Cardiac fibroblast (primary cell): ENCODE results near the gene FAM3C.
"Not testable (repeated sequence)": the region's sequence is repeated elsewhere in the genome, so short reads cannot be mapped to it uniquely, and the experiment has no call there.

Experiments used
- DNase-seq, 2 donors: peaks; one replicate each; pipeline versions ENCODE4 v3.0.0 to v3.0.0-alpha.2; 2010; ENCODE audit warnings: low read depth in 2 of 2
- H3K4me3 ChIP-seq, 2 donors: replicated peaks in 1 of 2; 1 replicate in 1 of 2; 2 replicates in 1 of 2; pipeline ENCODE4 v1.5.1; 2011; ENCODE audit warnings: low read depth in 2 of 2, low read length in 2 of 2, mild to moderate bottlenecking in 2 of 2, moderate library complexity in 1 of 2
- TF ChIP-seq, protein P1 (sequence below): IDR thresholded peaks from one replicate; pipeline ENCODE4 v1.5.1; 2011; ENCODE audit warnings: low read depth, mild to moderate bottlenecking, low read length, inconsistent platforms

FAM3C gene

DNA sequence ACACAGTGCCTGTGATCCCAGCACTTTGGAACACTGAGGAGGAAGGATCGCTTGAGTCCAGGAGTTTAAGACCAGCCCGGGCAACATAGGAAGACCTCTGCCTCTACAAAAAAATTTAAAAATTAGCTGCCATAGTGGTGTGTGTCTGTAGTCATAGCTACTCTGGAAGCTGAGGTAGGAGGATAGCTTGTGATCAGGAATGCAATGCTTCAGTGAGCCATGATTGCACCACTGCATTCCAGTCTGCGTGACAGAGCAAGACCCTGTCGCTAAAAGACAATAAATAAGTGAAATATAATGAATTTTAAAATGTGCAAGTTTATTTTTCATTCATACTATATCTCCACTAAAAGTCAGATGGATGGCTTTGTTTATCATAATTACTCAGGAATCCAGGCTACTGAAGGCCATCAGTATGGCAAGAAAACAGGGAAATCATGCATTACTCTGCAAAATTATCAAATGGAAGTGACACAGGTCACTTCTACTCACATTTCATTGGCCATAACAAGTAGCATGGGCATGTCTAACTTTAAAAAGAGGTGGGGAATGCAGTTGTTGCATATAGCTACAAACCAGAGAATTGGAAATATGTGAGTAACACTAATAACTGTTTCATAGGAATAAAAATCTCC, 32.9 kb upstream of the FAM3C start:
- no peak overlapping the region for H3K4me3 ChIP-seq
- DNase-seq: peak; percentile 64 to 75
- TF ChIP-seq, protein P1, sequence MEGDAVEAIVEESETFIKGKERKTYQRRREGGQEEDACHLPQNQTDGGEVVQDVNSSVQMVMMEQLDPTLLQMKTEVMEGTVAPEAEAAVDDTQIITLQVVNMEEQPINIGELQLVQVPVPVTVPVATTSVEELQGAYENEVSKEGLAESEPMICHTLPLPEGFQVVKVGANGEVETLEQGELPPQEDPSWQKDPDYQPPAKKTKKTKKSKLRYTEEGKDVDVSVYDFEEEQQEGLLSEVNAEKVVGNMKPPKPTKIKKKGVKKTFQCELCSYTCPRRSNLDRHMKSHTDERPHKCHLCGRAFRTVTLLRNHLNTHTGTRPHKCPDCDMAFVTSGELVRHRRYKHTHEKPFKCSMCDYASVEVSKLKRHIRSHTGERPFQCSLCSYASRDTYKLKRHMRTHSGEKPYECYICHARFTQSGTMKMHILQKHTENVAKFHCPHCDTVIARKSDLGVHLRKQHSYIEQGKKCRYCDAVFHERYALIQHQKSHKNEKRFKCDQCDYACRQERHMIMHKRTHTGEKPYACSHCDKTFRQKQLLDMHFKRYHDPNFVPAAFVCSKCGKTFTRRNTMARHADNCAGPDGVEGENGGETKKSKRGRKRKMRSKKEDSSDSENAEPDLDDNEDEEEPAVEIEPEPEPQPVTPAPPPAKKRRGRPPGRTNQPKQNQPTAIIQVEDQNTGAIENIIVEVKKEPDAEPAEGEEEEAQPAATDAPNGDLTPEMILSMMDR: no peak

DNA sequence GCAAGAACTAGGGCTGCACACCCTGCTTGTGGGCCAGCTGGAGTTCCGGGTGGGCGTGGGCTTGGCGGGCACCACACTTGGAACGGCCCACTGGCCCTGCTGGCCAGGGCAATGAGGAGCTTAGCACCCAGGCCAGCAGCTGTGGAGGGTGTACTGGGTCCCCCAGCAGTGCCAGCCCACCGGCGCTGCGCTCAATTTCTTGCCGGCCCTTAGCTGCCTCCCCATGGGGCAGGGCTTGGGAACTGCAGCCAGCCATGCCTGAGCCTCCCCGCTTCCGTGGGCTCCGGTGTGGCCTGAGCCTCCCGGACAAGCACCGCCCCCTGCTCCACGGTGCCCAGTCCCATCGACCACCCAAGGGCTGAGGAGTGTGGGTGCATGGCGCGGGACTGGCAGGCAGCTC, 25.6 kb upstream of the FAM3C start:
- not testable (repeated sequence) for H3K4me3 ChIP-seq, DNase-seq

DNA sequence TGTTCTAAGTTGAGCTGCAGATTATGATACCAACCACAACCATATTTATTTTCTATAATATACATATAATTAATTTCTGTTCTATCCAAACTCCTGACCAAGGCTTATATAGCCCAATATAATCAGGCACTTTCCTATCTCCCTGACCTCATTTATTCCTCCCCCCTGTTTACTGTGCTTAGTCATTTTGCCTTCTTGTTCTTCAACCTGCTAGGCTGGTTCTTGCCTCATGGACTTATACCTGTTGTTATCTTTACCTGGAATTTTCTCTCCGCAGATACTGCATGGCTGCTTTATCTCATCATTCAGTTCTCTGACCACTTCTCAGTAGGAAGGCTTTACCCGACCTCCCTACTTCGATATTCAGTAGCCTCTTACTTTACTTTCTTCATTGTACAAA, 24.9 kb upstream of the FAM3C start:
- H3K4me3 ChIP-seq: no peak overlapping the region
- no peak for DNase-seq
- TF ChIP-seq, protein P1: no peak

DNA sequence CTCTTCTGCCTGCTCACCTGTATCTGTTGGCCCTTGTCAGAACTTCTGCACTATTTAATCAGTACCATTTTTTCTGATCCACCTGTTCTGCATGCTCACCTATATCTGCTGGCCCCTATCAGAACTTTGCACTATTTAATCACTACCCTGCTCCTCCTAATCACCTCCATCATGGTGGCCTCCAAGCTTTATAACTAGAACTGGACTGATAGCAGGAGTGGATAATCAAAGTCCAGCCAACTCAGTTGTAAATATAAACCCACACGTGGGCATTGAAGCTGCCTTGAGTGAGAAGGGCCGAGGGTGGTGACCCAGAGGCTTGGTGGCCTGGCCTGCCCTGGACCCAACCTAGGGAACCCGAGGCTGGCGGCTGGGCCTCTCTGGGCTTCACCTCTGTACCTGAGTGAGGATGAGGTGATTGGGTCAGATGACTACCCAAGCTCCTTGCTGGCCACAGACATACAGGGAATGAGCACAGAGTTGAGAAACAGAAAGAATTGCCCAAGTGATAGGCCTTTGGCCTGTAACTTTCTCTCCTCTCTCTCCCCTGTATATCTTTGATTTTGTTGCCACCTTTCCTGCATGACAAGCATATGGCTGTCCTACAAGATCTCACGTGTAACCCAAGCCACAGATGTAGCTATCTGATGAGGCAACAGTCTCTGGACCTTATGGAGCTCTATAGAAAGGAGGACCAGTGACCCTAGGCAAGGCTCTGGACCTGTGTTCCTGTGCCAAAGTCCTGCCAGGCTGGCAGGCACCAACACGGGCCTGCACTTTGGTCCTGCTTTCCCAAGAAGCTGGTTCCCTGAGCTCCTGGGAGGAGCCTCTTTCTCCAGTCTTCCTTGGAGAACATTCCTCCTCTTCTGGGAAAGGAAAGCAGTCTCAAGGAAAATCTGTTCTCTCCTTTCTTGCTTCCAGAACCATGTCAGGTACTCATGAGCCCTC, 23.4 kb upstream of the FAM3C start:
- DNase-seq: no peak
- H3K4me3 ChIP-seq: no peak overlapping the region
- TF ChIP-seq, protein P1: no peak

DNA sequence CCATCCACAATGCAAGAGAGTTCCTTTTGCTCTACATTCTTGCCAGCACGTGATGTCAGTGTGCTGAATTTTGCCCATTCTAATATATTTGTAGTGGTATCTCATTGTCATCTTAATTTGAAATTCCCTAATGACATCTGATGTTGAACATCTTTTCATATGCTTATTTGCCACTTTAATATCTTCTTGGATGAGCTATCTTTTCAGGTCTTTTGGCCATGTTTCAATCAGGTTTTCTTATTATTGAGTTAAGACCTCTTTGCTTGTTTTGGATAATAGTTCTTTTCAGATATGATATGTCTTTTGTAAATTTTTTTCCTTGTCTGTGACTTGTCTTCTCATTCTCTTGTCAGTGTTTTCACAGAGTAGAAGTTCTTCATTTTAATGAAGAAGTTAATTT, 20.4 kb upstream of the FAM3C start:
- TF ChIP-seq, protein P1: no peak
- H3K4me3 ChIP-seq: no peak overlapping the region
- DNase-seq: no peak

DNA sequence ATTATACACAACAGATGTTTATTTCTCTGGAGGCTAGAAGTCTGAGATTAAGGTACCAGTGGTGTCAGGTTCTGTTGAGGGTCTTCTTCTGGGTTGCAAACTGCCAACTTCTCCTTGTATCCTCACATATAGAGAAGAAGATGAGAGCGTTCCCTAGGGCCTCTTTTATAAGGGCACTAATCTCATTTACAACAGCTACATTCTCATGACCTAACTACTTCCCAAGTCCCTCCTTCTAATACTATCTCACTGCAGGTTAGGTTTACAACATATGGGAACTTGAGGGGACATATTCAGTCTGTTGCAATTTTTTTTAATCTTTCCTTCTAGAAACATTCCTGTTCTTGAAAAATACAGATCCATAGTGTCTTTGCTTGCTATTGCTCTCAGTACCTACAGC, 18.3 kb upstream of the FAM3C start:
- DNase-seq: no peak
- TF ChIP-seq, protein P1: no peak
- no peak overlapping the region for H3K4me3 ChIP-seq

DNA sequence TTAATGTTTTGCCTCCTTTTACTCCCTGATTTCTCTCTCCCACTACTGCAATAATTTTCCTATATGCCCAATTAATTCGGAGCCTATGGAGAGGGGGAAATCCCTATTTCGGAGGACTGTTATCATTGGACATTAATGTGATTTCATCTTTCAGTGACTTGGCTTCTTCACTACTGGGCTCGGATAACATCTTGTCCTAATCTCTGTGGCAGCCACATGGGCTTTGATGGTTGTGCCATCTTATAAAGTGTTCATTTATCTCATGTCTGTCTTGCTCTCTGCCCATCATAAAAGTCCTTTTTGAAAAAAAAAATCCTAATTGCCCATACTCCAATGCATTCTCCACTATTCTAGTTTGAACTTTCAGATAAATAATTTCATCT, 15.5 kb upstream of the FAM3C start:
- no peak overlapping the region for H3K4me3 ChIP-seq
- DNase-seq: no peak
- TF ChIP-seq, protein P1: no peak
